SK-N-MC (cell line): Measurements from ENCODE around the gene KIF16B.

ENCODE experiments used
- EZH2 ChIP-seq: fragments of 200-600 bp; sonication (generic); IDR thresholded peaks from one replicate; pipeline ENCODE4 v1.6.1; 2017; ENCODE audit warnings: antibody characterized with exemption
- FOXP2 ChIP-seq: optimal IDR thresholded peaks from 2 replicates; pipeline ENCODE3; 2011; ENCODE audit warnings: mild to moderate bottlenecking, moderate library complexity; ENCODE audit not compliant: insufficient read depth; ENCODE audit errors: extremely low read length, control extremely low read depth
- POLR2AphosphoS5 ChIP-seq: IDR thresholded peaks from 2 replicates; pipeline ENCODE4 v1.6.1; 2012; ENCODE audit warnings: mild to moderate bottlenecking, low read depth, low read length, borderline replicate concordance

DNA sequence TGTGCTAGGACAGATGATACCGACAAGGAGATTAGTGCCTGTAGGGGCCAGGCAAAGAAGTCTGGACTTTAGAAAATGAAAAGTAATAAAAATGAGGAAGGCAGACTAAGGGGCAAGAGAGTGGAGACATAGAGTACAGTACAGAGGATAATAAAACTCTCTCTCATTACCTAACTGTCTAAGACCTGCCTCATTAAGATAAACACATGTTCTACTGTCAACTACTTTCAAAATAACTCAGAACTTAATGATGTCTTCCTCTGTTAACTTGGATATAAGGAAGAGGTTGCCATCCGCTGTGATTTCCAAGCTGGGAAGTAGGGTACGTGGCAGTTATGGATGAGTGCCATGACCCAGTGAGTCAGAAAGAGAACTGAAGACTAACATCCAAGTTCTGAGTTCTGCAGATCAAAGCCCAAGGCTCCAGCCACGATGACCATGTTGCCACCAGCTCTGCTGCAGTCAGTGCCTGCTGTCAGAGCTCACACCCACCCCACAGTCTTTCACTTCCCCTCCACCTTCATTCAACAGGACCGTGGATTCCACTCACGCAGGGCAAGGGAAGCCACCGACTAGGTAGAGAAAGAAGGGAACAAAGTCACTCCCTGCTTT lies 81.8 kb downstream of the KIF16B start:
- TF ChIP-seq EZH2 = no peak
- TF ChIP-seq POLR2AphosphoS5 = no peak
- no peak for TF ChIP-seq FOXP2
